Midbrain (tissue), 1 donor: Measurements from ENCODE around the gene RPS16.

Source experiments
- DNase-seq: peaks from one replicate; lab custom pipeline; 2025; lab: John Stamatoyannopoulos, UW

Gene RPS16

DNA sequence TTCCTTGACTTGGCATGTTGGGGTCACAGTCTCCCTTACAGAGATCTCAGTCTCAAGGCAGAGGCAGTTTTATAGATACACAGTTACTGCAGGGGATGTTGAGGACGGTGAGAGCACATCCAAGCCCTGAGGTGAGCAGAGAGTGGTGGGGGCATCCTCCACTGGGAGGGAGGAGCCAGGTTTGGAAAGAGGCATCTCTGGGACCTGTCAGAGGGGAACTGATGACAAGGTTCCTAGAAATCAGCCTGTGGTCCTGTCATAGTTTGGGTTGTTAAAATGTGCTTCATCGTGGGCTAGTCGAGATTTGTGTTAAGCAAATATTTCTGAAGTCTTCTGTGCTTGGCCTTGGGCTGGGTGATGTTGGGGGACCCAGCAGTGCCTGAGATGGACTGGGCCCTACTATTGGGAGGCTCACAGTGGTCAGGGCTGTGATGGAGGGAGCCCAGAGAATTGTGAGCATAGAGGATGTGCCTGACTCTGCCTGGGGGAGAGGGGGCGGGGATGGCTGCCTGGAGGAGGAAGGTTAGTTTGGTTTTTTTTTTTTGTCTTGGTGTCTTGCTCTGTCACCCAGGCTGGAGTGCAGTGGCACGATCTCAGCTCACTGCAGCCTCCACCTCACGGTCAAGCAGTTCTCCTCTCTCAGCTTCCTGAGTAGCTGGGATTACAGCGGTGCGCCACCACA is 13.5 kb upstream of the RPS16 start:
- DNase-seq, result no peak

DNA sequence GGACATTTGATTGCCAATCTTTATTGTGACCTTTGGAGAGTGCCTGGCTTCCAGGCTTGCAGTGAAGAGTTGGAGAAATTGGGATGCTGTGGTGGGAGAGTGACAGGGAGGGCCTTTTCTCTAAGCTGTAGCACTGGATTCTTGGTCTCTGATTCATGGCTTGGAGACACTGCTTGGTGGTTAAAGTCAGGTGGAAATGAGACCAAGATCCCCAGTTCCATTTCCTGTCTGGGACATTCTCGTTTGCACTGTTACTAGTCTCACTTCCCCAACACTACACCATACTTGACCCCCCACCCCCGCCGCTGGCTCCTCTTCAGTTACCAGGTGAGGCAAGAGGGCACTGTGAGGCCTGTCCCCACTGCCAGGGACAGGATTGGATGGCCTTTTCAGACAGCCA is 12.5 kb upstream of the RPS16 start:
- no peak for DNase-seq

DNA sequence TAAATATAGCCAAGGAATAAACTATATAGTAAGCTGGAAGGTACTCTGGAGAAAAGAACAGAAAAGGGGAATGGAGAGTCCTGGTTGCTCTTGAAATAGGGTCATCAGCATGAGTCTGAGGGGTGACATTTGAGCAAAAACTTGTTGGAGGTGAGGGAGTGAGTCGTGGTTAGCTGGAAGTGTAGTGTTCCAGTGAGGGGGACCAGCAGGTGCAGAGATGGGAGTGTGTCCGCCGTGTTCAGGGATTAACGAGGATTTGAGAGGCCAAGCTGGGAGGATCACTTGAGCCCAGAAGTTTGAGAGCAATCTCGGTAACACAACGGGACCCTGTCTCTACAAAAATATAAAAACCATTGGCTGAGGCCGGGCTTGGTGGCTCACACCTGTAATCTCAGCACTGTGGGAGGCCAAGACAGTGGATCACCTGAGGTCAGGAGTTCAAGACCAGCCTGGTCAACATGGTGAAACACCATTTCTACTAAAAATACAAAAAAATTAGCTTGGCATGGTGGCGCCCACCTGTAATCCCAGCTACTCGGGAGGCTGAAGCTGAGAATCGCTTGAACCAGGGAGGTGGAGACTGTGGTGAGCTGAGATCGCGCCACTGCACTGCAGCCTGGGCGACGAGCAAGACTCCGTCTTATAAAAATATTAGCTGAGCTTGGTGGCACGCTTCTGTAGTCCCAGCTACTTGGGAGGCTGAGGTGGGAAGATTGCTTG is 10.8 kb upstream of the RPS16 start:
- no peak for DNase-seq

DNA sequence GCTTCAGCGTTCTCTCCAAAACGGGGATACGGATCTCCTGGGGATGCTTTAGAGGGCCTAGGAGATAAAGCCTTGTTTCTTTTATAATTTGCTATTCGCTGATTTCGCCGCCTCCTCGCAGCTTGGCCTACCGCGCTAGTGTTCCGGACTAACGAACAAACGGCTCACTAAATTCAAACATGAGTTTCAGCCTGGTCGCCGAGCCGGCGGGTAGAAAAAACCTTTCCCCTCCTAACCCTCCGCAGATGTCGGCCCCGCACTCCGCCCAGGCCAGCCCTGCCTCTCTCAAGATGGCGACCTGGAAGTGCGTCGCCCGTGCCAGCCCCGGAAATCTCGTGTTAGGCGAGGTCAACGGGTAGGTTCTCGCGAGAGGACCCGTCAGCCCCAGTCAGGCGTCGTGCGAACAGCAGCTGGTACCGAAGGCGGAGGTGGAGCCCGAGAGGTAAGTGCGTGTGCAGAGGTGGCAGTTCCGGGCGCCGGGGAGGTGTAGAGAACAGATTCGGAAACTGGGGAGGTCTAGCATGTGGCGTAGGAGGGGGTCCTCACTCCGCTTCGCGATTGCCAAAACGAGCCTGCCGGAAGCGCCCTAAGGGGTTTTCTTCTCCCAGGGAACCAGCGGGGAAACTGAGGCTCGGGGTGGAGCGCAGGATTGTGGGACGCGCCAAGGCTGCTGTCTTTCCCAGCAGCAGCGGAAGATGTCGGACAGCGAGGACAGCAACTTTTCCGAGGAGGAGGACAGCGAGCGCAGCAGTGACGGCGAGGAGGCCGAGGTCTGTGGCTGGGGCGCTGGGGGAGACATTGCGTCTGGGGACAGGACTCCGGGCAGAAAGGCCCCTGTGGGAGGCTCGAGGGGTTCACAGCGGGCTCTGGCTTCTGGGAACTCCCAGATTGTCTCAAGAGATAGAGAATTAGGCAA is 9.7 kb upstream of the RPS16 start, which contains the start of gene SUPT5H:
Gene SUPT5H, plus strand, starts transcription at position 387 of the 916 bp plus-strand sequence. Its CDS starts 309 bp downstream, at position 696.
- peak; percentile 96 for DNase-seq

DNA sequence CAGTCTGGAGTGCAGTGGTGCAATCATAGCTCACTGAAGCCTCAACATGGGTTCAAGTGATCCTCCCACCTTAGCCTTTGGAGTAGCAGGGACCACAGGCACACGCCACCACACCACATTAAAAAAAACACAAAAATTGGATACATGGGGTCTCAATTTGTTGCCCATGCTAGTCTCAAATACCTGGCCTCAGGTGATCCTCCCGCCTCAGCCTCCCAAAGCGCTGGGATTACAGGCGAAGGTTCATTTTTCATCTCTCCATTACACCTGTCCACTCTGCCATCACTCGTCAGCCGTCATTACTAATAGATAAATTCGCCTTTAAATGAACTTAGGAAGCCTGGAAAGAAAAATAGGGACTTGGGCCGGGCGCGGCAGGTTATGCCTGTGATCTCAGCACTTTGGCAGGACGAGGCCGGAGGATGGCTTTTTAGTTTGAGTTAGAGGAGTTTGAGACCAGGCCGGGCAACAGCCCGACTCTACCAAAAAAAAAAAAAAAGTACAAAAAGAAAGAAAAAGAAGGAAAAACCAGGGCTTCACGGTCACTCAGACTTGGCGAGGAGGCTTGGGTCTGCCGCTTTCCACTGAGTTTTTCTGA is 8.9 kb upstream of the RPS16 start:
- DNase-seq, result no peak

DNA sequence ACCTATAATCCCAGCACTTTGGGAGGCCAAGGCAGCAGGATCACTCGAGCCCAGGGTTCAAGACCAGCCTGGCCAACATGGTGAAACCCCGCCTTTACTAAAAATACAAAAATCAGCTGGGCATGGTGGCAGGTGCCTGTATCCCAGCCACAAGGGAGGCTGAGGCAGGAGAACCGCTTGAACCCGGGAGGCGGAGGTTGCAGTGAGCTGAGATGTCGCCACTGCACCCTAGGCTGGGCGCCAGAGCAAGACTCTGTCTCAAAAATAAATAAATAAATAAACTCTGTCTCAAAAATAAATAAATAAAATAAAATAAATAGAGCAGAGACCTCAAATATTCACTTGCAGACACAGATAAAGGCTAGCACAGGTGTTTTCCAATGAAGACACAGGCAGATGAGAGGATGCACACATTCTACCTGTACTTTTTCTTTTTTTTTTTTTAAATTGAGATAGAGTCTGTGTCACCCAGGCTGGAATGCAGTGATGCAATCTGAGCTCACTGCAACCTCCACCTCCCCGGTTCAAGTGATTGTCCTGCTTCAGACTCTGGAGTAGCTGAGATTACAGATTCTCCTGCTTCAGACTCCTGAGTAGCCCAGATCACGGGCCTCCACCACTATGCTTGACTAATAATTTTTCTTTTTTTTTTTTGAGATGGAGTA is 2.7 kb upstream of the RPS16 start:
- DNase-seq, result no peak

DNA sequence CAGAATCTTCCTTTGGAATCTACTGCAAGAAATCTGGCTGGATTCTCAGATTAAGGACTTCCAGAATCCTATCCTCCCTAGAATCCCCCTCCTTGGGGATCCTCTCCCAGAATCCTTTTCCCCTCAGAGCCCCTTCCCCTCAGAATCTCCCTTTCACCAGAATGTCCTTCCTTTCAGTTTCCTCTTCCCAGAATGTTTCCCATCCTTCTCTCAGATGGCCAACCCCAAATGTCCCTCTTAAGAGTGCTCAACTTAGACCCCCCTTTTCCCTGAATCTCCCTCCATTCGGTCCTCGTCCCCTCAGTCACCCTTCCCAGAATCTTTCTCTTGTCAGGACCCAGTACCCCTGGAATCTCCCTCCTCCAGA is 584 bp upstream of the RPS16 start:
- no peak for DNase-seq

DNA sequence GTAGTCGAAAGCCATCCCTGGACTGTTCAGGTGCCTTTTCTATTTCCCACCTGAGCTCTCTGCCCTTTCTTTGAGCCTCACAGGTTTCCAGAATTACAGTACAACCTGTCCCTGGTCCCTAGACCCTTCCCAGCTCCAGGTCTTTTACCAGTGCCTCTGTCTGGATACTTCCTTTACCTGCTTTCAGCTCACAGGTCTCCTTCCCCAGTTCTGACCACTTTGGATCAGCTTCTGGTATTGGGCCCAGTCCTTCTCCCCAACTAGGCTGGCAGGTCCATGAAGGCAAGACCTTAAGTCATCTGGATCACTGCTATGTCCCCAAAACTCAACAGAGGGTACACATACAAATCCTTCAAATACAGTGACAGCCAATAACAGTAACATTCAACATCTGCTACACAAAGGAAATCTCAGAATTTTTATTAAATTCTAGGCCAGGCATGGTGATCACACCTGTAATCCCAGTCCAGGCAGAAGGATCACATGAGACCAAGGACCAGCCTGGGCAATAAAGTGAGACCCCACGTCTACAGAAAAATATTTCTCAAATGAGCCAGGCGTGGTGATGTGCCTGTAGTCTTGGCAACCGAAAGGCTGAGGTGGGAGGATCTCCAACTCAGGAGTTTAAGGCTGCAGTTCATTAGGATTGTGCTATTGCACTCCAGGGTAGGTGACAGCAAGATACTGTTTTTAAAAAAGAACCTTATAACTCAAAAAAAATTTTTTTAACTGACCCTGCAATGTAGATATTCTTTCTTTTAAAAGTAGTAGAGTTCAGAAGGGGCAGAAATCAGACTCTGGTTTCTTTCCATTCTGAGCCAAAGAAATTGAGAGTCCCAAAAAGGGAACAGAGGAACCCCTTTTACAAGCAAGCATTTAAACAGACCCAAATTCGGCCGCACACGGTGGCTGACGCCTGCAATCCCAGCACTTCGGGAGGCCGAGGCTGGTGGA is 1.3 kb downstream of the RPS16 start:
- no peak for DNase-seq

DNA sequence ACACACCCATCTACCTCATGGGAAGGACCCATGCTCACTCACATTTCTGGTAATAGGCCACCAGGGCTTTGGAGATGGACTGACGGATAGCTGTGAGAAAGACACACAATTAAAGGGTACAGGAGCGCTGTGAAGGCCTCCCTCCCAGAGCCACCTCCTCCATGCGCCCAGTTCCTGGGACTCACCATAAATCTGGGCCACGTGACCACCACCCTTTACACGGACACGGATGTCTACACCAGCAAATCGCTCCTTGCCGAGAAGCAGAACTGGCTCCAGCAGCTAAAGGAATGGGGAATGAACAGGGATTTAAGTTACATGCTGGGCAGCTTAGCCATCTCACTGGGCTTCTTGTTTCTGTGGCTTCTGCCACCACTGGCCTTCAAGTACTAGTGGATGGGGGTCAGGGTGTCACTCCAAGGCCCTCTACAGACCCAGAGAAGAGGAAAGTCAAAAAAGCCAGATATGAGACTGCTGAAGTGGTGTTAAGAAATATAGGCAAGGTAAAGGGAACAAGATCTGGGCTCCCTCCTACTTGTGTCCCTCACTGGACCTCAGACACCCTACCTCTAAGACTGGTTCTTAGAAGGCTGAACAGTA is 2.2 kb downstream of the RPS16 start:
- DNase-seq, result no peak

DNA sequence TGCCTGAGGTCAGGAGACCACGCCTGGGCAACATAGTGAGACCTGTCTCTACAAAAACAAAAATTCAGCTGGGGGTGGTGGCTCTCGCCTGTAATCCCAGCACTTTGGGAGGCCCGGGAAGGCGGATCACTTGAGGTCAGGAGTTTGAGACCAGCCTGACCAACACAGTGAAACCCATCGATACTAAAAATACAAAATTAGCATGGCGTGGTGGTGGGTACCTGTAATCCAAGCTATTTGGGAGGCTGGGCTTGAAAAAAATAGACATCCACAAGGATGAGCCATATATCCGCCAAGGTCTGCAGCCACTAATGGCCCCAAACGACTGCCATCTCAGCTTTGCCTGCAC is 3.1 kb downstream of the RPS16 start:
- no peak for DNase-seq

DNA sequence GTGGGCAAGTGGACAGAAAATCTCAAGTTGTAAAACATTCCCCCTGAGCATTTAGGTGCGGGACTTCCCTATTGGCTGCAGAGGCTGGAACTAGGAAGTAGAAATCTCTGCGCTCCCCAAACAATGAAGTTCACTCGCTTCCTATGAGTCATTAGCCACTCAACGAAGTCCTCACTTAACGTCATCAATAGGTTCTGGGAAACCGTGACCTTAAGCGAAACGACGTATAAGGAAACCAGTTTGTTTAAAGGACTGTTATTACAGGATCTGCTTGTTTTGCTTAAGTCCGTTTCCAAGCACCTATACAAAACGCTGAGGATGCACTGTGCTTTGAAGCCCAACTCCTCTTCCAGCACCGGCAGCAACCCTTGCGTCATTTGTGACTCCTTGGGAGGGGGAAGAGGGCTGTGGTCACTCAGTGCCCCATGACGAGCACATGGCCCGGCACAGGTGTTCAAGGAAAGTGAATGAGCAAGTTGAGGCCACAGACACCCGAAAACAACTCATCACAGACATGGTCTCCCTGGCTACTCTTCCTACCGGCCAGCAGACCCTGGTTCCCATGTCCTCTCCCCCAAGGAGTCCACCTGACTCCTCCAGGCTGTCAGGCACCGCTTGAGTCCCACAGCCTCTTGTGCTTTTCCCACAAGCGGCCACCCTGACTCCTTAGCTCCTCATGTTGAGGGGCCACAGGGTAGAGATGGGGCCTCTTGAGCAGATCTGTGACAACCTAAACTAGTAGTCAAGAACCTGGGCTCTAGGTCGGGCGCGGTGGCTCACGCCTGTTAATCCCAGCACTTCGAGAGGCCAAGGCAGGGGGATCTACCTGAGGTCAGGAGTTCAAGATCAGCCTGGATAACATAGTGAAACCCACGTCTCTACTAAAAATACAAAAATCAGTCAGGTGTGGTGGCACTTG is 4.8 kb downstream of the RPS16 start:
- DNase-seq, result no peak

DNA sequence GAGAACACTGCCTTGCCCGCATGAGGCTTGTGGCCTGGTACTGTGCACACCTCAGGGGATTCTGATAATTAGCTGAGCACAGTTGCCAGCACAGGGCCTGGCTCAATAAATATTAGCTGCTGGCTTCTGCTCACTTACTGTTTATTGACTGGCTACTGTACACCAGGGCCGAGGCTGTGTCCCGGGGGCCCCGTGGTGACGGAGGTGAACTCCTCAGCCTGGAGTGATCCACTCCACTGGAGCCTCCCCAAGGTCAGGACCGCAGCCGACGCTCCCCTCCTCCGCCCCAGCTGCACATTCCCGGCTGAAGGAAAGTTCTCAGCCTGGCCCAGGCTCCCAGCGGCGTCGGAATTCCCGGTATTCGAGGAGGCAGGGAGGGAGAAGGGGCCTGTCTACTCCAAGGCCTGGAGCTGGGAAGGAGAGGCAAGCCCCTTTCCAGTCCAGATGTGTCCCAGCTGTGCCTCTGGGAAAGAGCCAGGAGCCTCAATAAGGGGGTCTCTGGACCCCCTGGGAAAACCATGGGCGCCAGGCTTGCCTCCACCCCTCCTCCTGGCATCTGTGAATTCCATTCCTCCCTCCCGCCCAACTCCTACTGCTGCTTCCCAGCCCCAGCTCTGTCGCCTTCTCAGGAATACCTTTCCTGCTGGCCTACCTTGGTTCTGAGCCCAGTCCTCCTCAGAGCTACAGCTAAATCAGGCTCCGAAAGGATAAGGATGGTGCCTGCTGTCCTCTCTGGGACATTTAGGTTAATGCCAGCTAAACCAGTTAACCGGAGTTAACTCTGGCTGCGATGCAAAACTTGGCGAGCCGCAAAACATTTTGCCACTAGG is 7.3 kb downstream of the RPS16 start:
- DNase-seq, result no peak

DNA sequence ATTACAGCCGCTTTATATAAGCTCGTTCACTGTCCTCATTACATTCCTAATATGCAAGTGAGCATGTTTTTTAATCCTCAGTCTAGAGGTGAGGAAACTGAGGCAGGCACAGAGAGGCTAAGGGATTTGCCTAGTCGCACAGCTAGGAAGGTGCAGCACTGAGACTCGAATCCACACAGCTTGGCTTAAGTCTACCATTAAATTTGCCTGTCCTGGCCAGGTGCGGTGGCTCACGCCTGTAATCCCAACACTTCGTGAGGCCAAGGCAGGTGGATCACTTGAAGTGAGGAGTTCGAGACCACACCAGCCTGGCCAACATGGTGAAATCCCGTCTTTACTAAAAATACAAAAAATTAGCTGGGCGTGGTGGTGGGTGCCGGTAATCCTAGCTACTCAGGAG is 8.0 kb downstream of the RPS16 start:
- DNase-seq, result no peak

DNA sequence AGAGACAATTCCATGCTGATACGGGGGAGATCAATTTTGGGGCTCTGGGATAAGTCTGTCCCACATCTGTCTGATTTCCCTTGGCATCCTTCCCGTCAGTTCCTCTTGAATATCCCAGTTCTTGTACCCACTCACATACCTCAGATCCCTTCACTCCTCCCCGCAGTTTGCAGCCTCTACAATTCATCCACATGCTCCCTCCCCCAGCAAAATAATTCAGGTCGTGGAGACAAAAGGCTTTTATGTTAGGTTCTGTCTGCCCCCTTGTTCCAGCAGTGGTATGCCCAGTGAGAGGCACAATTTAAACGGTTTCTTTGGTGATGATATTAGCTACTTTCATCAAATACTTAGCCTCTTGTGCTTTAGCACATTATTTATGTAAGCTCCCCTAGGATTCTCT is 9.6 kb downstream of the RPS16 start:
- no peak for DNase-seq

DNA sequence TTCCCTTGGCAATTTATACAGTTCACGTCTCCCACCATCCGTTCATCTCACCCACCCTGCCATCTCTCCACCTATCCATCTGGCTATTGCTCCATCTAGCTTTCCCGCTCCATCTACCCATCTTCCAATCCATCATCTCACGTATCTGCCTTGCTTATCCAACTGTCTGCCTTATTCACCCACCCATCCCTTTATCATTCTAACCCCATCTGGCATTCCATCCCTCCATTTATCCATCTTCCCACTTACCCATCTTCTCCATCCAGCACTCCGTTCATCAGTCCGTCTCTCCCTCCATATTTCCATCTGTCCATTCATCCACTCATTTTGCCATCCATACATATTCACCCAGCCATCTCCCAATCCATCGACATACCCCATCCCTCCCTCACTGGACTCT is 10.0 kb downstream of the RPS16 start:
- no peak for DNase-seq

DNA sequence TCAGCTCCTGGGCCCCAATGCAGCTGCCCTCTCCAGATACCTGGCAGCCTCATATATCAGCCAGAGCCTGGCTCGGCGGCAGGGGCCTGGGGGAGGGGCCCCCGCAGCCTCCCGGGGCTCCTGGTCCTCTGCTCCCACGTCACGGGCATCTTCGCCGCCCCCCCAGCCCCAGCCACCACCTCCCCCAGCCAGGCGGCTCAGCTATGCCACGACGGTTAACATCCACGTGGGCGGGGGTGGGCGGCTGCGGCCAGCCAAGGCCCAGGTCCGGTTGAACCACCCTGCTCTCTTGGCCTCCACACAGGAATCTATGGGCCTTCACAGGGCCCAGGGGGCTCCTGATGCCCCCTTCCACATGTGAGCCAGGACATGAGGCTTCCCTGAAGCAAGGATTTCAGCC is 10.8 kb downstream of the RPS16 start:
- DNase-seq, result no peak

DNA sequence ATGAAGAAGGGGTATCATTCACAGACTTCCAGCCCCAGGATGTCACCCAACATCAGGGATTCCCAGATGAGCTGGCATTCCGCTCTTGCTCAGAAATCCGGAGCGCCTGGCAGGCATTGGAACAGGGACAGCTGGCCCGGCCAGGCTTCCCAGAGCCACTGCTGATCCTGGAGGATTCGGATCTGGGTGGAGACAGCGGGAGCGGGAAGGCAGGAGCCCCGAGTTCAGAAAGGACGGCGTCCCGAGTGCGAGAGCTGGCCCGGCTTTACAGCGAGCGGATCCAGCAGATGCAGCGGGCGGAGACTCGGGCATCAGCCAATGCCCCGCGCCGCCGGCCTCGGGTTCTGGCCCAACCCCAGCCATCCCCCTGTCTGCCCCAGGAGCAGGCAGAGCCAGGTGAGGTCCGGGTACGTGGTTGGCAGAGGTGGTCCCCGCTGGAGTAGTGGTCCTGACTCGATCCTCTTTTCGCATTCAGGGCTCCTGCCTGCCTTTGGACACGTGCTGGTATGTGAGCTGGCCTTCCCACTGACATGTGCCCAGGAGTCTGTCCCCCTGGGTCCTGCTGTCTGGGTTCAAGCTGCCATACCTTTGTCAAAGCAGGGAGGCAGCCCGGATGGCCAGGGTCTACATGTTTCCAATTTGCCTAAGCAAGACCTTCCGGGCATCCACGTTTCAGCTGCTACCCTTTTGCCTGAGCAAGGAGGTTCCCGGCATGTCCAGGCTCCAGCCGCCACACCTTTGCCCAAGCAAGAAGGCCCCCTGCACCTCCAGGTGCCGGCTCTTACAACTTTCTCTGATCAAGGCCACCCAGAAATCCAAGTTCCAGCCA is 12.3 kb downstream of the RPS16 start:
- DNase-seq, result no peak
